GM18870 (cell line): ENCODE data around the gene CENPU.

Source experiments
- ATAC-seq: cut with Tn5 transposase; IDR thresholded peaks from one replicate; pipeline ENCODE4 v1.9.1; 2021; ENCODE audit warnings: moderate library complexity; ENCODE audit not compliant: unreplicated experiment

Gene CENPU

GRCh38 chr4:184645904-184646610 lies 87.8 kb downstream of the CENPU start:
- no peak for ATAC-seq

- no peak for ATAC-seq
Measured at GRCh38 chr4:184644553-184645307, 89.2 kb downstream of the CENPU start.
